HepG2 (cell line): ENCODE data around the gene IL1RAPL1. TPM values are rescaled to one million over a fixed set of nuclear protein-coding genes. Genes with fewer than 3 reads are reported as not detected.

ENCODE experiments used
- CEBPG ChIP-seq: IDR thresholded peaks from 2 replicates; pipeline ENCODE4 v1.6.1; 2016
- FOXK1 ChIP-seq: sonication (generic); formaldehyde crosslinking; IDR thresholded peaks from 2 replicates; pipeline ENCODE4 v1.4.0; 2020; ENCODE audit warnings: low read depth, missing genetic modification reagents, borderline replicate concordance
- FOXP1 ChIP-seq, 2 experiments: fragments of 450-650 bp in 1 of 2; IDR thresholded peaks; 2 replicates each; pipeline ENCODE4 v1.6.1; 2017 to 2018; ENCODE audit warnings: antibody characterized with exemption in 1 of 2
- GATAD2A ChIP-seq: IDR thresholded peaks from 2 replicates; pipeline ENCODE4 v1.6.1; 2016
- HNF4A ChIP-seq: sonication (generic); formaldehyde crosslinking; IDR thresholded peaks from 2 replicates; pipeline ENCODE4 v1.4.0; 2020; ENCODE audit warnings: missing genetic modification reagents
- HNRNPL ChIP-seq: fragments of 200-400 bp; formaldehyde crosslinking; IDR thresholded peaks from 2 replicates; pipeline ENCODE4 v1.6.1; 2017; ENCODE audit warnings: mild to moderate bottlenecking, low read depth, low read length
- KAT7 ChIP-seq: IDR thresholded peaks from 2 replicates; pipeline ENCODE4 v1.6.1; 2018; ENCODE audit warnings: borderline replicate concordance, missing compliant biosample characterization
- SNAI1 ChIP-seq: sonication (generic); formaldehyde crosslinking; IDR thresholded peaks from 2 replicates; pipeline ENCODE4 v1.5.0; 2020; ENCODE audit warnings: mild to moderate bottlenecking, missing genetic modification reagents, borderline replicate concordance
- SOX13 ChIP-seq, 3 experiments: fragments of 450-650 bp in 1 of 3; sonication (generic) in 1 of 3; formaldehyde crosslinking in 1 of 3; IDR thresholded peaks in 2 of 3; conservative IDR thresholded peaks in 1 of 3; 2 replicates each; pipeline versions ENCODE4 v1.5.0 to v1.6.1; 2016 to 2020; ENCODE audit warnings: antibody characterized with exemption in 1 of 3, mild to moderate bottlenecking in 1 of 3, missing compliant biosample characterization in 1 of 3, missing genetic modification reagents in 1 of 3, moderate library complexity in 1 of 3
- SSRP1 ChIP-seq: IDR thresholded peaks from 2 replicates; pipeline ENCODE4 v1.6.1; 2016; ENCODE audit warnings: control low read depth
- SYNCRIP ChIP-seq: fragments of 200-400 bp; formaldehyde crosslinking; IDR thresholded peaks from 2 replicates; pipeline ENCODE4 v1.6.1; 2018; ENCODE audit warnings: mild to moderate bottlenecking, low read depth, low read length; ENCODE audit not compliant: insufficient read depth
- ZBTB42 ChIP-seq: sonication (generic); formaldehyde crosslinking; IDR thresholded peaks from 2 replicates; pipeline ENCODE4 v1.5.0; 2020; ENCODE audit warnings: mild to moderate bottlenecking, missing genetic modification reagents
- ZFP90 ChIP-seq: sonication (generic); formaldehyde crosslinking; IDR thresholded peaks from 2 replicates; pipeline ENCODE4 v1.8.0; 2022; ENCODE audit warnings: missing genetic modification reagents, mild to moderate bottlenecking, inconsistent platforms, borderline replicate concordance
- ZNF788 ChIP-seq: sonication (generic); formaldehyde crosslinking; IDR thresholded peaks from 2 replicates; pipeline ENCODE4 v1.5.0; 2020; ENCODE audit warnings: mild to moderate bottlenecking, missing genetic modification reagents, borderline replicate concordance
- polyA plus RNA-seq, 8 experiments: library from polyadenylated mRNA; depleted of rRNA in 3 of 8; stranded (reverse) in 7 of 8; unstranded in 1 of 8; fragments of >200 nt; fragmentation: Illumina TruSeq in 4 of 8; extraction: Trizol in 4 of 8; gene quantifications; 2 replicates each; pipeline versions ENCODE4 v1.2.1 to v1.2.3, GENCODE V29; 2011 to 2016; ENCODE audit warnings: low read depth in 4 of 8, missing spikeins in 1 of 8, mixed read lengths in 1 of 8; ENCODE audit not compliant: insufficient read depth in 1 of 8
- total RNA-seq, 5 experiments: library from RNA; depleted of rRNA; stranded (reverse); fragments of >200 nt; fragmentation: Illumina TruSeq; extraction: Trizol; gene quantifications; 2 replicates each; pipeline ENCODE4 v1.2.3, GENCODE V29; 2016; ENCODE audit warnings: low read depth in 1 of 5
- TF ChIP-seq, protein P1 (sequence below): sonication (generic); formaldehyde crosslinking; IDR thresholded peaks from 2 replicates; pipeline ENCODE4 v1.4.0; 2020; ENCODE audit warnings: missing genetic modification reagents
- TF ChIP-seq, protein P2 (sequence below): IDR thresholded peaks from 2 replicates; pipeline ENCODE4 v1.4.0; 2020; ENCODE audit warnings: mild to moderate bottlenecking, missing genetic modification reagents

The IL1RAPL1 gene
- total and polyA plus RNA-seq, 2 of the 13 experiments (the other 11 are each of a cell fraction or from before 2014, with no cell fraction given), result 0.04 TPM; not detected in 1

DNA sequence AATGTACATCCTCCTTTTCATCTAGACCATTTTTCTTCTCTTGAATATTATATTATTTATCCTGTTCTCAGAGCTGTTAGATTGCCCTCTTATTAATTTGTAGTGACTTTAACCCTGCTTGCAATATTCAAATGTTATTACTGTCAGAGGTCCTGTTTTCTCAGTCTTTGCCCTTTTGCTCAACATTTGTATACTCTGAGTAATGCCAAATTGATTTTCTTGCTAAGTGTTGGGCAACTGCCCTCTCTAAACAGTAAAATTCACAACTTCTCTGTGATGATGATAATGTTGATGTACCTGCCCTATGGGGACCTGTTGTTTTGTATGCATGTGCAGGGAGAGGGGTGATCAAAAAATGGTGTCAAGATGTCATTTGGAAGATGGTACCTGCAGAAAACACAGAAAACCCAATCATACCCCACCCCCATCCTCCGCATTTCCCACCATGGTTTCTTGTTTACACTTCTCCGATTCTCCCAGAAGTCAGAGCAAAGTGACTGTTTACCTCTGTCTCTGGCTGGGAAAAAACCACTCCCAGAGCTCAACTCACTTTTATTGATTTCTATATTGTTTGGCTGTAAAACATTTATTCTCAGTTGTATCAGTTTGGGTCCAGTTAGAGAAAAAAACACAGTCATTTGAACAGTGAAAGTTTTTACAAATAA is 694.0 kb downstream of the IL1RAPL1 start (continued):
- TF ChIP-seq FOXP1 (IDR thresholded peaks at IDR 0.05), result 0 out of 2 replicates have a peak, but pooled peaks have one; percentile 38
- peak; percentile 79 for TF ChIP-seq FOXP1 (CRISPR knock-in tag; IDR thresholded peaks at IDR 0.05)
- no peak for TF ChIP-seq KAT7 (CRISPR knock-in tag)
- peak; percentile 10; the same call in 1 of the 2 replicates for TF ChIP-seq HNF4A
- TF ChIP-seq SOX13 (IDR thresholded peaks at IDR 0.05), result no peak
- TF ChIP-seq SOX13 (CRISPR knock-in tag; conservative IDR thresholded peaks at IDR 0.05 in 1 of 2, IDR thresholded peaks at IDR 0.05 in 1 of 2), result no peak
- TF ChIP-seq GATAD2A (CRISPR knock-in tag), result peak; percentile 44; the same call in 1 of the 2 replicates
- TF ChIP-seq SSRP1 (CRISPR knock-in tag), result no peak
- no peak for TF ChIP-seq ZBTB42 (CRISPR knock-in tag)
- no peak for TF ChIP-seq SNAI1 (CRISPR knock-in tag)
- TF ChIP-seq, protein P1, sequence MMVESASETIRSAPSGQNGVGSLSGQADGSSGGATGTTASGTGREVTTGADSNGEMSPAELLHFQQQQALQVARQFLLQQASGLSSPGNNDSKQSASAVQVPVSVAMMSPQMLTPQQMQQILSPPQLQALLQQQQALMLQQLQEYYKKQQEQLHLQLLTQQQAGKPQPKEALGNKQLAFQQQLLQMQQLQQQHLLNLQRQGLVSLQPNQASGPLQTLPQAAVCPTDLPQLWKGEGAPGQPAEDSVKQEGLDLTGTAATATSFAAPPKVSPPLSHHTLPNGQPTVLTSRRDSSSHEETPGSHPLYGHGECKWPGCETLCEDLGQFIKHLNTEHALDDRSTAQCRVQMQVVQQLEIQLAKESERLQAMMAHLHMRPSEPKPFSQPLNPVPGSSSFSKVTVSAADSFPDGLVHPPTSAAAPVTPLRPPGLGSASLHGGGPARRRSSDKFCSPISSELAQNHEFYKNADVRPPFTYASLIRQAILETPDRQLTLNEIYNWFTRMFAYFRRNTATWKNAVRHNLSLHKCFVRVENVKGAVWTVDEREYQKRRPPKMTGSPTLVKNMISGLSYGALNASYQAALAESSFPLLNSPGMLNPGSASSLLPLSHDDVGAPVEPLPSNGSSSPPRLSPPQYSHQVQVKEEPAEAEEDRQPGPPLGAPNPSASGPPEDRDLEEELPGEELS (CRISPR knock-in tag), result 0 out of 2 replicates have a peak, but pooled peaks have one; percentile 14
- TF ChIP-seq FOXK1 (CRISPR knock-in tag), result no peak
- TF ChIP-seq HNRNPL, result no peak
- TF ChIP-seq, protein P2, sequence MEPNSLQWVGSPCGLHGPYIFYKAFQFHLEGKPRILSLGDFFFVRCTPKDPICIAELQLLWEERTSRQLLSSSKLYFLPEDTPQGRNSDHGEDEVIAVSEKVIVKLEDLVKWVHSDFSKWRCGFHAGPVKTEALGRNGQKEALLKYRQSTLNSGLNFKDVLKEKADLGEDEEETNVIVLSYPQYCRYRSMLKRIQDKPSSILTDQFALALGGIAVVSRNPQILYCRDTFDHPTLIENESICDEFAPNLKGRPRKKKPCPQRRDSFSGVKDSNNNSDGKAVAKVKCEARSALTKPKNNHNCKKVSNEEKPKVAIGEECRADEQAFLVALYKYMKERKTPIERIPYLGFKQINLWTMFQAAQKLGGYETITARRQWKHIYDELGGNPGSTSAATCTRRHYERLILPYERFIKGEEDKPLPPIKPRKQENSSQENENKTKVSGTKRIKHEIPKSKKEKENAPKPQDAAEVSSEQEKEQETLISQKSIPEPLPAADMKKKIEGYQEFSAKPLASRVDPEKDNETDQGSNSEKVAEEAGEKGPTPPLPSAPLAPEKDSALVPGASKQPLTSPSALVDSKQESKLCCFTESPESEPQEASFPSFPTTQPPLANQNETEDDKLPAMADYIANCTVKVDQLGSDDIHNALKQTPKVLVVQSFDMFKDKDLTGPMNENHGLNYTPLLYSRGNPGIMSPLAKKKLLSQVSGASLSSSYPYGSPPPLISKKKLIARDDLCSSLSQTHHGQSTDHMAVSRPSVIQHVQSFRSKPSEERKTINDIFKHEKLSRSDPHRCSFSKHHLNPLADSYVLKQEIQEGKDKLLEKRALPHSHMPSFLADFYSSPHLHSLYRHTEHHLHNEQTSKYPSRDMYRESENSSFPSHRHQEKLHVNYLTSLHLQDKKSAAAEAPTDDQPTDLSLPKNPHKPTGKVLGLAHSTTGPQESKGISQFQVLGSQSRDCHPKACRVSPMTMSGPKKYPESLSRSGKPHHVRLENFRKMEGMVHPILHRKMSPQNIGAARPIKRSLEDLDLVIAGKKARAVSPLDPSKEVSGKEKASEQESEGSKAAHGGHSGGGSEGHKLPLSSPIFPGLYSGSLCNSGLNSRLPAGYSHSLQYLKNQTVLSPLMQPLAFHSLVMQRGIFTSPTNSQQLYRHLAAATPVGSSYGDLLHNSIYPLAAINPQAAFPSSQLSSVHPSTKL (CRISPR knock-in tag), result peak; percentile 40; the same call in 1 of the 2 replicates
- no peak for TF ChIP-seq SYNCRIP
- peak; percentile 36 for TF ChIP-seq CEBPG (CRISPR knock-in tag)
- TF ChIP-seq ZNF788 (CRISPR knock-in tag), result no peak
- TF ChIP-seq ZFP90 (CRISPR knock-in tag), result no peak
